Measurements from ENCODE around the gene EXOC6B. TPM values are rescaled to one million over a fixed set of nuclear protein-coding genes. Genes with fewer than 3 reads are reported as not detected.

The EXOC6B gene
- total and polyA plus RNA-seq, 10 of the 15 experiments (the other 5 are each of a cell fraction or from before 2014, with no cell fraction given), result 0.23 to 2.2 (median 1.2) TPM

DNA sequence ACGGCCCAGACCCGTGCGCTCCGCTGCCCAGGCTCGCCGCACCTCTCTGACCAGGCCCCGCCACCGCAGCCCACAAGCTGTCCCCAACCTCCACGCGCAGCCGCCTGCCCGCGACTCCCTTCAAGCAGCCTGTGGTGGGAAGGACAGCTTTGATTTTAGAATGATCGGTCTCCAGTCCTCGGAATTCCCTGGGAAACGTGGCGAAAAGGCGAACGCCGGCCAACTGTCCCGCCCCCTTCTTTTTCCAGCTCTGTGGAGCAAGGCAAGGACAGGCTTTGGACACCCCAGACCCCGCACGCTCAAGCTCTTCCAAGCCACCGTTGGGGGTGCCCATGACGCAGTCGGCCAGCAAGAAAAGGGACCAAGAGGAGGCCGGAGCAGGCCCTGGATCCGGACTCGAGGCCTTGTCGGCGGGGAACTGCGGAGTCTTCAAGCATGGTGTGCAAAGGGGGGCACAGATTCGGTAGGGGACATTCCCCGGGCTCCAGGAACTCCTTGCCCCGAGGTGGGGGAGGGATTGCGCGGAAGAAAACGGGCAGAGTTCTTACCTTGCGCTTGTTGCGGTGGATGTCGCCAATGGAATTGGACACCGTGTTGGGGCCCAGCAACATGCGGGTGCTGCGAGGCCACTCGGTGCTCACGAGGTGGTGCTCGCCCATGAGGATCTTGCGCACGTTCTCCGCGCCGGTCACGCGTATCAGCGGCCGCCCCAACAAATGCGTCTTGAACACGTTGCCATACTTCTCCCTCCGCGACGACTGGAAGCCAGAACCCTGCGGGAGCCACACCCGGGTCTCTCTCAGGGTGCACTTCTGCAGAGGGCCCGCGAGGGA lies 682.2 kb downstream of the EXOC6B start:
- ChIA-PET RAD21 (ENCODE audit: unreplicated experiment) (no interaction called here), POLR2A (no interaction called here), CTCF (no interaction called here), SMC1A (ENCODE audit: uncharacterized antibody, unreplicated experiment) (no interaction called here)
- 49% methylated on average over 52 of the region's 65 CpGs for WGBS (ENCODE audit: insufficient coverage, insufficient replicate concordance, low lambda C conversion rate, missing lambda C conversion rate)
- FAIRE-seq, result no peak
- BruUV-seq (replicated peaks), result no TSS peak
- no peak overlapping the region for H2AFZ ChIP-seq (ENCODE audit: control insufficient read depth, low read depth, low read length)
- H3K27me3 ChIP-seq (replicated peaks in 1 of 2; ENCODE audit: control insufficient read depth in 2 of 2, insufficient read depth in 2 of 2, low read length in 1 of 2), result peaks cover 4 to 14% of the 10 kb centered on the region in 2 experiments; a peak in 3 of 4 replicates
- TF ChIP-seq MYC (IDR thresholded peaks at IDR 0.05; ENCODE audit: insufficient read depth, insufficient read length, insufficient replicate concordance, low read length, severe bottlenecking), result no peak
- no peak for TF ChIP-seq NRF1 (conservative IDR thresholded peaks at IDR 0.05; ENCODE audit: low read depth, low read length)
- TF ChIP-seq KDM1A (IDR thresholded peaks at IDR 0.05; ENCODE audit: borderline replicate concordance), result no peak
- no peak for TF ChIP-seq KAT2A (conservative IDR thresholded peaks at IDR 0.05; ENCODE audit: control insufficient read depth, low read depth, low read length)
- TF ChIP-seq ZZZ3 (IDR thresholded peaks at IDR 0.05; ENCODE audit: control insufficient read depth, insufficient read length, low read depth), result no peak
- TF ChIP-seq SUZ12 (IDR thresholded peaks at IDR 0.05; ENCODE audit: unreplicated experiment), result no peak
- TF ChIP-seq, protein P1, sequence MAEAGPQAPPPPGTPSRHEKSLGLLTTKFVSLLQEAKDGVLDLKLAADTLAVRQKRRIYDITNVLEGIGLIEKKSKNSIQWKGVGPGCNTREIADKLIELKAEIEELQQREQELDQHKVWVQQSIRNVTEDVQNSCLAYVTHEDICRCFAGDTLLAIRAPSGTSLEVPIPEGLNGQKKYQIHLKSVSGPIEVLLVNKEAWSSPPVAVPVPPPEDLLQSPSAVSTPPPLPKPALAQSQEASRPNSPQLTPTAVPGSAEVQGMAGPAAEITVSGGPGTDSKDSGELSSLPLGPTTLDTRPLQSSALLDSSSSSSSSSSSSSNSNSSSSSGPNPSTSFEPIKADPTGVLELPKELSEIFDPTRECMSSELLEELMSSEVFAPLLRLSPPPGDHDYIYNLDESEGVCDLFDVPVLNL (IDR thresholded peaks at IDR 0.05; ENCODE audit: low read depth, low read length), result no peak
- TF ChIP-seq CBFB (IDR thresholded peaks at IDR 0.05; ENCODE audit: low read depth), result no peak
- no peak for TF ChIP-seq STAT3 (IDR thresholded peaks at IDR 0.05; ENCODE audit: low read depth, low read length)
- TF ChIP-seq BMI1 (IDR thresholded peaks at IDR 0.05; ENCODE audit: borderline replicate concordance), result no peak
- TF ChIP-seq YY1 (IDR thresholded peaks at IDR 0.05; ENCODE audit: low read depth, low read length), result no peak
- TF ChIP-seq CREB1 (IDR thresholded peaks at IDR 0.05; ENCODE audit: low read depth), result no peak
- TF ChIP-seq MLLT1 (IDR thresholded peaks at IDR 0.05), result no peak
- H3K9me3 ChIP-seq (replicated peaks; ENCODE audit: control insufficient read depth, insufficient read depth, low read length), result no peaks in the 10 kb centered on the region; the same call in 2 of the 3 replicates
- no peaks in the 10 kb centered on the region for H3K36me3 ChIP-seq (ENCODE audit: control insufficient read depth in 2 of 2, insufficient read depth in 2 of 2, low read length in 1 of 2)
- no peak for ATAC-seq
- H3K4me1 ChIP-seq (ENCODE audit: control insufficient read depth, insufficient read depth, low read length), result no peaks in the 10 kb centered on the region
- in situ Hi-C loops (cut with MboI), result loop anchor here (25.0 kb wide), 1 partner anchor 856 kb away; no protein-coding TSS in a partner anchor
- no peak for DNase-seq (ENCODE audit: low read depth, low spot score)
- no peak overlapping the region for H3K9ac ChIP-seq (ENCODE audit: control insufficient read depth, insufficient read depth, low read length)
- H3K27ac ChIP-seq (ENCODE audit: control insufficient read depth, insufficient read depth), result no peak overlapping the region
- no peaks in the 10 kb centered on the region for H3K79me2 ChIP-seq (ENCODE audit: control insufficient read depth, insufficient read depth, low read length)
- H3K4me2 ChIP-seq (ENCODE audit: control insufficient read depth, insufficient read depth), result no peak overlapping the region
- H3K4me3 ChIP-seq, result no peak overlapping the region
- intact Hi-C loops (cut with micrococcal nuclease; ENCODE audit: unreplicated experiment), result no loop called here
- no peaks in the 10 kb centered on the region for H4K20me1 ChIP-seq (ENCODE audit: control insufficient read depth, insufficient read depth)

Measured in GM12878 (cell line).